ENCODE results near the gene PSD. TPM values are rescaled to one million over a fixed set of nuclear protein-coding genes. Genes with fewer than 3 reads are reported as not detected.

The PSD gene
- total and polyA plus RNA-seq, 10 of the 15 experiments (the other 5 are each of a cell fraction or from before 2014, with no cell fraction given), result 0.11 to 2.0 (median 0.49) TPM; not detected in 2

- TF ChIP-seq PKNOX1 (IDR thresholded peaks at IDR 0.05), result 0 out of 2 replicates have a peak, but pooled peaks have one; percentile 14
- TF ChIP-seq GATAD2B (conservative IDR thresholded peaks at IDR 0.05; ENCODE audit: low read depth), result peak; percentile 66; the same call in 1 of the 2 replicates
- TF ChIP-seq TBL1XR1 (IDR thresholded peaks at IDR 0.05; ENCODE audit: low read depth, low read length), result 0 out of 2 replicates have a peak, but pooled peaks have one; percentile 34
- TF ChIP-seq SMC3 (IDR thresholded peaks at IDR 0.05; ENCODE audit: borderline replicate concordance, low read length), result no peak
- TF ChIP-seq CBX5 (IDR thresholded peaks at IDR 0.05; ENCODE audit: low read depth), result 0 out of 2 replicates have a peak, but pooled peaks have one; percentile 33
- TF ChIP-seq PML (IDR thresholded peaks at IDR 0.05; ENCODE audit: low read length), result peak; percentile 47; the same call in 1 of the 2 replicates
- TF ChIP-seq SMAD5 (IDR thresholded peaks at IDR 0.05; ENCODE audit: low read depth), result no peak
- TF ChIP-seq PAX8 (IDR thresholded peaks at IDR 0.05), result no peak
- TF ChIP-seq CBFB (IDR thresholded peaks at IDR 0.05; ENCODE audit: low read depth), result no peak
- TF ChIP-seq, protein P1, sequence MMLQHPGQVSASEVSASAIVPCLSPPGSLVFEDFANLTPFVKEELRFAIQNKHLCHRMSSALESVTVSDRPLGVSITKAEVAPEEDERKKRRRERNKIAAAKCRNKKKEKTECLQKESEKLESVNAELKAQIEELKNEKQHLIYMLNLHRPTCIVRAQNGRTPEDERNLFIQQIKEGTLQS (IDR thresholded peaks at IDR 0.05; ENCODE audit: borderline replicate concordance, extremely low read depth, low read depth, low read length), result no peak
Observed at GRCh38 chr10:102432162-102432950, 13.8 kb upstream of the PSD start, which contains the start of gene CUEDC2 (continued).

All from GM12878 (cell line).